HFFc6 (cell line): ENCODE measurements around the gene DLG5. TPM values are rescaled to one million over a fixed set of nuclear protein-coding genes. Genes with fewer than 3 reads are reported as not detected.

ENCODE experiments used
- DNase-seq: peaks from one replicate; pipeline ENCODE4 v3.0.0-alpha.2; 2018
- H3K27ac Mint-ChIP-seq: 2 replicates; pipeline ENCODE4 v1.8.0; 2020; ENCODE audit warnings: mild to moderate bottlenecking, mixed read lengths
- H3K27me3 Mint-ChIP-seq: 2 replicates; pipeline ENCODE4 v1.8.0; 2021; ENCODE audit warnings: mild to moderate bottlenecking, moderate library complexity, mixed read lengths; ENCODE audit not compliant: insufficient read depth
- H3K36me3 Mint-ChIP-seq: 2 replicates; pipeline ENCODE4 v1.8.0; 2021; ENCODE audit warnings: low read depth, mixed read lengths
- H3K4me1 Mint-ChIP-seq: 2 replicates; pipeline ENCODE4 v1.8.0; 2020; ENCODE audit warnings: low read depth, mixed read lengths
- H3K4me3 Mint-ChIP-seq: 2 replicates; pipeline ENCODE4 v1.8.0; 2020; ENCODE audit warnings: mild to moderate bottlenecking, moderate library complexity, mixed read lengths
- H3K9me3 Mint-ChIP-seq: 2 replicates; pipeline ENCODE4 v1.8.0; 2020; ENCODE audit warnings: mild to moderate bottlenecking, mixed read lengths
- total RNA-seq, 6 experiments: library from RNA; stranded (reverse); fragmentation: NEBNext Ultra II Directional; extraction: Animal tissue kit (Norgen Biotek cat#: 25700); gene quantifications; 2 replicates in 1 of 6; 3 replicates in 5 of 6; pipeline ENCODE4 v1.2.3, GENCODE V29; 2021
- TF ChIP-seq, protein P1 (sequence below): fragments of 200-600 bp; sonication (generic); IDR thresholded peaks from 2 replicates; pipeline ENCODE4 v1.5.0; 2021; ENCODE audit warnings: antibody characterized with exemption, mild to moderate bottlenecking

The DLG5 gene
- total RNA-seq, 6 experiments from 2014 or later: 48.2 to 52.9 (median 49.7) TPM

GRCh38 chr10:77833225-77833624 is 93.3 kb downstream of the DLG5 start:
- no peaks in the 10 kb centered on the region for H3K9me3 Mint-ChIP-seq
- H3K4me1 Mint-ChIP-seq: peaks cover 18% of the 10 kb centered on the region
- H3K4me3 Mint-ChIP-seq: no peak overlapping the region
- no peaks in the 10 kb centered on the region for H3K27me3 Mint-ChIP-seq
- DNase-seq: no peak
- TF ChIP-seq, protein P1, sequence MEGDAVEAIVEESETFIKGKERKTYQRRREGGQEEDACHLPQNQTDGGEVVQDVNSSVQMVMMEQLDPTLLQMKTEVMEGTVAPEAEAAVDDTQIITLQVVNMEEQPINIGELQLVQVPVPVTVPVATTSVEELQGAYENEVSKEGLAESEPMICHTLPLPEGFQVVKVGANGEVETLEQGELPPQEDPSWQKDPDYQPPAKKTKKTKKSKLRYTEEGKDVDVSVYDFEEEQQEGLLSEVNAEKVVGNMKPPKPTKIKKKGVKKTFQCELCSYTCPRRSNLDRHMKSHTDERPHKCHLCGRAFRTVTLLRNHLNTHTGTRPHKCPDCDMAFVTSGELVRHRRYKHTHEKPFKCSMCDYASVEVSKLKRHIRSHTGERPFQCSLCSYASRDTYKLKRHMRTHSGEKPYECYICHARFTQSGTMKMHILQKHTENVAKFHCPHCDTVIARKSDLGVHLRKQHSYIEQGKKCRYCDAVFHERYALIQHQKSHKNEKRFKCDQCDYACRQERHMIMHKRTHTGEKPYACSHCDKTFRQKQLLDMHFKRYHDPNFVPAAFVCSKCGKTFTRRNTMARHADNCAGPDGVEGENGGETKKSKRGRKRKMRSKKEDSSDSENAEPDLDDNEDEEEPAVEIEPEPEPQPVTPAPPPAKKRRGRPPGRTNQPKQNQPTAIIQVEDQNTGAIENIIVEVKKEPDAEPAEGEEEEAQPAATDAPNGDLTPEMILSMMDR: no peak
- H3K36me3 Mint-ChIP-seq: peaks cover 8% of the 10 kb centered on the region
- H3K27ac Mint-ChIP-seq: no peak overlapping the region

DNA sequence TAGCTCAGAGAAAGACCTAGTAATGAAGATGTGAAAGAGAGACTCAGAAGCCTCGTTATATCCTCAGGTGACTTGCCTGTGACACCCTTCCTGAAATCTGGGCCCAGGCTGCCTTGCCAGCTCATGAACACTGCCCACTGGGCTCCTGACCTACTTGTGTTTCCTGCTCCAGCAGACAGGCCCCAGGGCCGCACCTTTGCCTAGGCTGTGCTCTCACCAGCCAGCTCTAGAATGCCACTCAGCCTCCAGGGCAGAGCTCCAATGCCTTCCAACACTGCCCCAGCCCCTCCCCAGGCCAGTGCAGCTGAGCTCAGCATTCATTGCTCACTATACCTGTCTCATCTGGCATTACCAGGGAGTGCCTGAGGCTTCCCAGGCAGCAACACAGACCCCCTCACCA is 94.3 kb downstream of the DLG5 start:
- Mint-ChIP-seq H3K9me3 (no peaks in the 10 kb centered on the region), H3K27ac (no peak overlapping the region), H3K27me3 (no peaks in the 10 kb centered on the region), H3K4me1 (peaks cover 23% of the 10 kb centered on the region), H3K4me3 (no peak overlapping the region), H3K36me3 (peaks cover 8% of the 10 kb centered on the region)
- TF ChIP-seq, protein P1: no peak
- DNase-seq: no peak

- no peaks in the 10 kb centered on the region for H3K9me3 Mint-ChIP-seq
- no peaks in the 10 kb centered on the region for H3K36me3 Mint-ChIP-seq
- H3K27ac Mint-ChIP-seq: no peak overlapping the region
- no peak overlapping the region for H3K4me3 Mint-ChIP-seq
- H3K4me1 Mint-ChIP-seq: peaks cover 12% of the 10 kb centered on the region
- TF ChIP-seq, protein P1: no peak
- peaks cover 2% of the 10 kb centered on the region for H3K27me3 Mint-ChIP-seq
- no peak for DNase-seq
Measured at GRCh38 chr10:77829356-77829755, 97.2 kb downstream of the DLG5 start.

GRCh38 chr10:77828377-77828776 is 98.2 kb downstream of the DLG5 start:
- Mint-ChIP-seq H3K4me1 (peaks cover 12% of the 10 kb centered on the region), H3K4me3 (no peak overlapping the region), H3K27me3 (peaks cover 4% of the 10 kb centered on the region), H3K36me3 (no peaks in the 10 kb centered on the region), H3K27ac (no peak overlapping the region), H3K9me3 (no peaks in the 10 kb centered on the region)
- DNase-seq: no peak
- TF ChIP-seq, protein P1: no peak

GRCh38 chr10:77827366-77827765 is 99.2 kb downstream of the DLG5 start:
- peak overlapping the region; percentile 73 for H3K27ac Mint-ChIP-seq

More at GRCh38 chr10:77827366-77827765, 99.2 kb downstream of the DLG5 start:
- no peaks in the 10 kb centered on the region for H3K9me3 Mint-ChIP-seq
- DNase-seq: no peak
- no peak overlapping the region for H3K4me3 Mint-ChIP-seq
- peaks cover 12% of the 10 kb centered on the region for H3K4me1 Mint-ChIP-seq
- no peaks in the 10 kb centered on the region for H3K36me3 Mint-ChIP-seq
- H3K27me3 Mint-ChIP-seq: peaks cover 4% of the 10 kb centered on the region
- TF ChIP-seq, protein P1: no peak
